GM21786 (cell line): ENCODE measurements around the gene CGA.

Source experiments
- ATAC-seq: cut with Tn5 transposase; IDR thresholded peaks from one replicate; pipeline ENCODE4 v1.9.1; 2021; ENCODE audit not compliant: unreplicated experiment

Gene CGA

GRCh38 chr6:87089135-87089534 is 5.8 kb downstream of the CGA start:
- ATAC-seq, result no peak

GRCh38 chr6:87088076-87088475 is 6.8 kb downstream of the CGA start:
- no peak for ATAC-seq

GRCh38 chr6:87082160-87082721 is 12.7 kb downstream of the CGA start:
- no peak for ATAC-seq

GRCh38 chr6:87078983-87079616 is 15.8 kb downstream of the CGA start:
- ATAC-seq, result peak; percentile 69

GRCh38 chr6:87075168-87075567 is 19.7 kb downstream of the CGA start:
- no peak for ATAC-seq

- ATAC-seq, result peak; percentile 48
Measured at GRCh38 chr6:87074101-87074621, 20.7 kb downstream of the CGA start.

GRCh38 chr6:87071683-87072082 is 23.2 kb downstream of the CGA start:
- no peak for ATAC-seq

GRCh38 chr6:87070741-87071140 is 24.2 kb downstream of the CGA start:
- no peak for ATAC-seq

GRCh38 chr6:87068795-87069194 is 26.1 kb downstream of the CGA start:
- no peak for ATAC-seq

- no peak for ATAC-seq
Measured at GRCh38 chr6:87066449-87067333, 28.2 kb downstream of the CGA start.

GRCh38 chr6:87065117-87065516 is 29.8 kb downstream of the CGA start:
- ATAC-seq, result no peak

- ATAC-seq, result no peak
Measured at GRCh38 chr6:87059943-87060342, 35.0 kb downstream of the CGA start.

- peak; percentile 54 for ATAC-seq
Measured at GRCh38 chr6:87054143-87054833, 40.6 kb downstream of the CGA start.

- ATAC-seq, result no peak
Measured at GRCh38 chr6:87053312-87053711, 41.6 kb downstream of the CGA start.

- no peak for ATAC-seq
Measured at GRCh38 chr6:87049779-87050178, 45.1 kb downstream of the CGA start.

GRCh38 chr6:87045521-87046075 is 49.3 kb downstream of the CGA start:
- ATAC-seq, result no peak

GRCh38 chr6:87040729-87041128 is 54.2 kb downstream of the CGA start:
- ATAC-seq, result no peak
